GM21737 (cell line): Measurements from ENCODE around the gene SOX8.

Experiments
- ATAC-seq: cut with Tn5 transposase; IDR thresholded peaks from one replicate; pipeline ENCODE4 v1.9.1; 2021; ENCODE audit warnings: mild to moderate bottlenecking, moderate library complexity; ENCODE audit not compliant: unreplicated experiment

SOX8 gene

DNA sequence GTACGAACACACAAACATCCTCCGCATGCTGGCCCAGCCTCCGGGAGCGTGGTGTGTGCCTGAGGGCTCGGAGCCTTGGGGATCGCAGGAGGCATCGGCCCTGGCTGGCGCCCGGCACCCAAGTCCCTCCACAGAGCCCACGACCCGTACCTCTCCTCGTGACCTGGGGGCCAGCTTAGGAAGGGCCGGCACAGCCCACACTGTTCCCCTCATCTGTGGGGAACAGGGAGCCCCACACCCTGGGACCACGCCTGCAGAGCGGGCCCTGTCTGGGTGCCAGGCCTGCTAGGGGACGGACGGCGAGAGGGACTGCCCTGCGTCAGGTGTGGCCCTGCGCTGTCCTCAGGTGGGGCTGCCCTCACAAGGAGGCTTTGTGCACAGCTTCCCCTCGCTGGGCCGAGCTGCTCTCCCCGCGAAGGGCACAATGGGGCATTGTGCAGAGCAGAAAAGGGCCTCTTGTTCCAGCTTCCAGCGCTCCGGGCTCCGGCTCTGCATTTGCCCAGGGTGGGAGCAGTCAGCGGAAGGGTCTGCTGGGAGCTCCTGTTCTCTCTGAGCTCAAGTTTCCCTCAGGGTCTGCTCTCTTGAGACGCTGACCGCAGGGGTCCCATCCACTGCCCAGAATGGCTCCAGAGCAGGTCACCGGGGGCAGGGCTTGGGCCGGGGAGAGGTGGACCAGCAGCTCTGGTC lies 9.1 kb upstream of the SOX8 start:
- no peak for ATAC-seq

DNA sequence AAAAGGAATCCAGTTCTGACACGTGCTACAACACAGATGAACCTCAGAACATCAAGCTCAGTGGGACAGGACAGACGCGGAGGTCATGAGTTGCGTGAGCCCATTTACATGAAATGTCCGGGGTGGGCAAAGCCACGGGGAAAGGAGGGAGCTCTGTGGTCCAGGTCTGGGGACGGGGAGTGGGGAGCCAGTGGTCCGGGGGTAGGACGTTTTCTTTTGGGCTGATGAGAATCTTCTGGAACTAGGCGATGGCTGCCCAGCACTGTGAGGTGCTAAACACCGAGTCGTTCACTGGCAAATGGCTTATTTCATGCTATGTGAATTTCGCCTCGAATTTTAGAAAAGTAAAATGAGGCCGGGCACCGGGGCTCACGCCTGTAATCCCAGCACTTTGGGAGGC lies 8.2 kb upstream of the SOX8 start:
- ATAC-seq, result no peak

DNA sequence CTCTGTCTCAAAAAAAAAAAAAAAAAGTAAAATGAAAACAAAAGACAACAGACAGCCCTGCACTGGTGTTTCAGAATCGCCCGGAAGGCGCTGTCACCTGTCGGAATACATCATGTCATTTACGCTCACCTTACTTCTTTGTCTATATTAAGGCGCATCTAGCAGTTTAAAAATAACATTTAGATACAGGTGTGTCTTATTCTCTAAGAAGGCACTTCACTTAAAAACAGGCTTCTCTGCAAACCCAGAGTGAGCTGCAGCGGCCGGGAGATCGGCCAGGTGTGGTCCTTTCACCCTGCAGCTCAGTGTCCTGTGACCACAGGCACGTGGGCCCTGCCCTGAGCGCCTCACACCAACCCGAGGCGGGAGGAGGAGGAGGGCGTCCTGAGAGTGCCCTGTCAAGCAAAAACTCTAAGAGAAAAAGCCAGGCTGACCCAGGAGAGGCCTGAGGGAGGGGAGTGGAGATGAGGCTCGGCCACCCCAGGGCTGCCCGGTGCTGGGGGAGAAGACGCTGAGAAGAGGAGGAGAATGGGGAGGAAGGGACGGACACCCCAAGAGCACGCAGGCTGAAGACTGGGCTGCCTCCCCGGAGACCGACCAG lies 7.5 kb upstream of the SOX8 start:
- no peak for ATAC-seq

DNA sequence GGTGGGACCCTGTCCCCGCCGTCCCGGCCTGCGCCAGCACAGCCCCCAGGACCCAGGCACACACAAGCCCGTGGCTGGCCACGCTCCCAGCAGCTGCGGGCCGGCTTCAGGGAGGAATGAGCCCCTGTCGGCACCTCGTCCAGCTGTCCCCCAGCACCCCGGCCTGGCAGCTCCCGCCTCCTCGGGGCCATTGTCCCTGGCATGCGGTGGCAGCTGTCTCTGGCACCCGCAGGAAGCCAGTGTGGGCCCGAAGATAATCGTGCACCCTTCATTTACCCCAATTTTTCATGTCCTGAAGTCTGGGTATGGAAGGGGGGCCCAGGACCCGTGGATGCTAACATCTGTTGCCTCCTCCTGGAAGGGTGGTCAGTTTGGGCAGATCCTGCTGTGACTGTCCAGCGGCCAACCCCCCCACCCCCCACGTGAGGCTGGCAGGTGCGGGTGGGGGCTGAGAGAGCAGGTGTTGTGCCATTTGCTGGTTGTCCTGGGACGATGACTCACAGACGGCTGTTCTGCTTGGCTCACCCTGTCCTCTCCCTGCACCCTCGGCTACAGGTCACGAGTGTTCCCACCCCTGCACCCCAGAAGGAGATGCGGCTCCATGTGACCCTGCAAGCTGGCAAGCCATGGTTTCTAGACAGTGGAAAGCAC lies 6.8 kb upstream of the SOX8 start:
- no peak for ATAC-seq

GRCh38 chr16:975291-975690 lies 6.3 kb upstream of the SOX8 start:
- ATAC-seq, result no peak

GRCh38 chr16:976389-976931 lies 5.1 kb upstream of the SOX8 start:
- no peak for ATAC-seq

GRCh38 chr16:977081-977701 lies 4.4 kb upstream of the SOX8 start:
- ATAC-seq, result no peak

DNA sequence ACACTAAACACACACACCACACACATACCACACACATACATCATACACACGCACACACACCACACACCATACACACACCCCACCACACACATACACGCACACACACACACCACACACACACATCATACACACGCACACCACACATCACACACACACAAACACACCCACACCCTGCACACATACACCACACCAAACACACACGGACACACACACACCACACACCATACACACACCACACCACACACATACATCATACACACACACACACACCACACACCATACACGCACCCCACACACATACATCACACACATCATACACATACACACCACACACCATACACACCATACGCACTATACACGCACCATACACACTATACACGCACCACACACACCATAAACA lies 3.7 kb upstream of the SOX8 start:
- no peak for ATAC-seq

GRCh38 chr16:978403-978802 lies 3.2 kb upstream of the SOX8 start:
- ATAC-seq, result no peak

- no peak for ATAC-seq
Measured at GRCh38 chr16:979147-979546, 2.4 kb upstream of the SOX8 start.

GRCh38 chr16:979859-980594 lies 1.5 kb upstream of the SOX8 start:
- no peak for ATAC-seq

DNA sequence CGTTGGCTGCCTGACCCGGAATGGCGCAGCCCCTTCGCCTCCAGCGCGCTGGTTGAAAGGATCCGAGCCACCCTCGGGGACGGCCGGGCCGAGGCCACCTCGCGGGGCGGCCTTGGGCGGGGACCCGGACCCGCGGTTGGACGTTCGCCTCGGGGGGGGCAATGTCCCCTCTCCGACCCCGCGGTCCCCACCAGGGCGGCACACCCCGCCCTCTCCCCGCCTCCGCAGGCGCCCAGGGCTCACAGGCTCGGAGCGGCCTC lies 1.0 kb upstream of the SOX8 start:
- no peak for ATAC-seq

DNA sequence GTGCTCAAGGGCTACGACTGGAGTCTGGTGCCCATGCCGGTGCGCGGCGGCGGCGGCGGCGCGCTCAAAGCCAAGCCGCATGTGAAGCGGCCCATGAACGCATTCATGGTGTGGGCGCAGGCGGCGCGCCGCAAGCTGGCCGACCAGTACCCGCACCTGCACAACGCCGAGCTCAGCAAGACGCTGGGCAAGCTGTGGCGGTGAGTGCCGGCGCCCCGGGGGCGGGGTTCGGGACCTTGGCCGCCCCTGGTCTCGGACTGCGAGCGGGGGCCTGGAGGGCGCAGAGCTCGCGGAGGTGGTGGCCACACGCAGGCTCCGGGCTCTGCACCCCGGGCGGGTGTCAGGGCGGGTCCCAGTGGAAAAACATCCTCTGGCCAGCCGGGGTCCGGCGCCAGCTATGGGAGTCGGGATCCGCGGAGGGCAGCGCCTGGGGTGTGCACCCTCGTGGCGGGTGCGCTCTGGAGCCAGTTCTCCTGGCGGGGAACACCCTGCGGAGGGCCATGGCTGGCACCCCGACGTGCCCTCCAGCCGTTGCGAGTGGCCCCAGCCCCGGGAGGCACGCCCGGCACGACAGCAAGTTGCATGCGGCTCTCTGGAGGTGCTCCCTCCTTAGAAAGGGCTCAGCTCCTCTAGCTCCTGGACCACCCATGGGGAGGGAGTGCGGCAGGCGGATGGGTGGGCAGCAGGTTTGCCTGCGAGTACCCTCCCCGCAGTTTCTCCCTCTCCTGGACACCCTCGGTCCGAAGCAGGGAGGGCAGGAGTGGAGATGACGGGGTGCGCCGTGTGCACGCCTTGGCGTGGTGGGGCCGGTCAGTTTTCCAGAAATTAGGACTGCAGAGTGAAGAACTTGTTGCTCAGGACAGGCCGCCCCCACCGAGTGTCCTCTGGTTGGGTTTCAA lies 824 bp downstream of the SOX8 start:
- no peak for ATAC-seq

DNA sequence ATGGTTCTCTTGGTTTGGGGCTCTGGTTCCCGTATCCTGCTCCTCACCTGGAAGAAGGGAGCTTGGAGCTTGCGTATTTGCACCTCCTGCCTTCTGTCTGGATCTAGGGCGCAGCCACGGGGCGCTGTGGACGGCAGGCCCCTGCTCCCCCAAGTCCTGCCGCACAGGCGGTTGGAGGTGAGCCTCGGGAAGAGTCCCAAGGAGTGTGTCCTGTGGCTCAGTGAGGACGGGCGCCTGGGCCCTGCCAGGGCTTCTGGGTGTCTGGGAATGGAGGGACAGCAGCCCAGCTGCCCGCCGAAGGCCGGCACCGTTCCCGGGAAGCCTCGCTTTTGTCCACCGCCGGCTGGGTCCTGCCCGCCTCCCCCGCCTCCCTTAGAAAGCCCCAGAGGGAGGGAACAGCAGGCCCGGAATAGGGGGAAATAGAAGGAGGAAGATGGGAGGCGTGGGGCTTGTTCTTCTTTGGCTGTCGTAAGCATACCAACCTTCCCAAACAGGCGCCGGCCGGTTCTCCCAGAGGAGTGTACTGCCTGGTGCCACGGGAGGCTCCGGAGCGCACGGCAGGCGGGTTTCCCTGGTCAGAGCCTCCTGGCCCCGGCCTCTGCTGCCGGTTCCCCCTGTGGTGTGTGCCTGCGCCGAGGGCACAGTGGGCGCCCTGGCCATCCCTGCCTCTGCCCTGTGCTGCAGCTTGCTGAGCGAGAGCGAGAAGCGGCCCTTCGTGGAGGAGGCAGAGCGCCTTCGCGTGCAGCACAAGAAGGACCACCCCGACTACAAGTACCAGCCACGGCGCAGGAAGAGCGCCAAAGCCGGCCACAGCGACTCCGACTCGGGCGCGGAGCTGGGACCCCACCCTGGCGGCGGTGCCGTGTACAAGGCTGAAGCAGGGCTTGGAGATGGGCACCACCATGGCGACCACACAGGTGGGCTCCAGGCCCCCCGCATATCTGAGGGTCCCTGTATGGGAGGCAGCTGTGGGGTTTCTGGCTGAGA lies 1.8 kb downstream of the SOX8 start:
- ATAC-seq, result no peak

DNA sequence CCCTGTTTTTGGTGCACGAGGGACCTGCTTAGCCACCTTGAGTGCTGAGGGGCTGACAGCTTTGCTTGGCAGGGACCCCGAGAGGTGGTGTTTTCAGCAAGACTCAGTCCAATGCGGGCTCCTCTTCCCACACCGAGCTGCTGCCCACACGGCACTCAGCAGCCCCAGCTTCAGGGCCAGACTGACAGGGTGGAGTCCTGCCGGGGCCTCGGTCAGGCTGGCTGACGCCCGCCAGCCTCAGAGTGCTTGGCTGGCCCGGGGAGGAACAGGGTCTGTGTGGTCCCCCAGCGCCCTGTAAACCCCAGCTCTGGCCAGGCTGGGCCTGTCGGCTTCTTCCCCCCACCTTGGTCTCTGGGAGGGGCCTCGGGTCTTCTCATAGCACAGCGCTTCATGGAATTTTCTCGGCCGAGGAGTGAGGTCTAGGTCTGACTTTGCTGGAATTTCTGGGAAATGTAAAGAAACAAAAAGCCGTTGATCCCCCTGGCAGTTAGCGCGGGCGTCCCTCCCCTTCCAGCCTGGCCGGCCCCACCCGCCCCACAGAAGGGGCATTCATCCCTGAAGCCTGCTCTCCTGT lies 2.6 kb downstream of the SOX8 start:
- no peak for ATAC-seq

DNA sequence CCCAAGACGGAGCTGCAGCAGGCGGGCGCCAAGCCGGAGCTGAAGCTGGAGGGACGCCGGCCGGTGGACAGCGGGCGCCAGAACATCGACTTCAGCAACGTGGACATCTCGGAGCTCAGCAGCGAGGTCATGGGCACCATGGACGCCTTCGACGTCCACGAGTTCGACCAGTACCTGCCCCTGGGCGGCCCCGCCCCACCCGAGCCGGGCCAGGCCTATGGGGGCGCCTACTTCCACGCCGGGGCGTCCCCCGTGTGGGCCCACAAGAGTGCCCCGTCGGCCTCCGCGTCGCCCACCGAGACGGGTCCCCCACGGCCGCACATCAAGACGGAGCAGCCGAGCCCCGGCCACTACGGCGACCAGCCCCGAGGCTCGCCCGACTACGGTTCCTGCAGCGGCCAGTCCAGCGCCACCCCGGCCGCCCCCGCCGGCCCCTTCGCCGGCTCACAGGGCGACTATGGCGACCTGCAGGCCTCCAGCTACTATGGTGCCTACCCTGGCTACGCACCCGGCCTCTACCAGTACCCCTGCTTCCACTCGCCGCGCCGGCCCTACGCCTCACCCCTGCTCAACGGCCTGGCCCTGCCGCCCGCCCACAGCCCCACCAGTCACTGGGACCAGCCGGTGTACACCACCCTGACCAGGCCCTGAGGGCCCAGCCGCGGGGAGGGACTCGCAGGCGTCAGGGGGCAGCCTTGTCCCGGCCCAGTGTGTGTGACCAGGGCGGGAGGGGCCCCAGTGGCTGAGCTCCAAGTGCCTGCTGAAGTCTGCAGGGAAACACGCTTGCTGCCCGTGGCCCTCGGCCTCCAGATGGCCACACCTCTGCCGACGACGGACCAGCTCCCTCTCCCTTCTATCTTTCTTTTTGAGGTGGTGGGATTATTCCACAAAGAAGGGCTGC lies 3.4 kb downstream of the SOX8 start:
- no peak for ATAC-seq

- no peak for ATAC-seq
Measured at GRCh38 chr16:985646-986400, 4.3 kb downstream of the SOX8 start.
